Heart right ventricle (tissue), 16 donors: ENCODE measurements around the gene KRT13. TPM values are rescaled to one million over a fixed set of nuclear protein-coding genes. Genes with fewer than 3 reads are reported as not detected.
A peak's percentile ranks its signal among the peaks of the same experiment; 100 is the strongest.

ENCODE experiments used
- ATAC-seq, 8 donors: fragments of 200-7000 bp; cut with Tn5 transposase; one replicate each; pipeline ENCODE4 v1.9.1; 2020; ENCODE audit warnings: mild to moderate bottlenecking in 8 of 8, moderate library complexity in 8 of 8, moderate number of reproducible peaks in 1 of 8
- DNase-seq, 2 donors: peaks; one replicate each; pipeline ENCODE4 v3.0.0-alpha.2; 2020
- H3K27ac ChIP-seq, 10 donors: fragments of 200-600 bp; sonication (generic) in 2 of 10; one replicate each; pipeline versions ENCODE4 v1.5.0 to v1.8.0; 2020 to 2022; ENCODE audit warnings: mild to moderate bottlenecking in 3 of 10
- H3K27me3 ChIP-seq, 7 donors: fragments of 200-600 bp; one replicate each; pipeline ENCODE4 v1.8.0; 2021 to 2022; ENCODE audit warnings: mild to moderate bottlenecking in 2 of 7
- H3K36me3 ChIP-seq, 9 donors: fragments of 200-600 bp; sonication (generic) in 1 of 9; one replicate each; pipeline versions ENCODE4 v1.5.0 to v1.8.0; 2020 to 2022; ENCODE audit warnings: mild to moderate bottlenecking in 2 of 9
- H3K4me1 ChIP-seq, 9 donors: fragments of 200-600 bp; sonication (generic) in 1 of 9; one replicate each; pipeline versions ENCODE4 v1.5.0 to v1.8.0; 2020 to 2022; ENCODE audit warnings: mild to moderate bottlenecking in 4 of 9
- H3K4me3 ChIP-seq, 10 donors: fragments of 200-600 bp; sonication (generic) in 2 of 10; one replicate each; pipeline versions ENCODE4 v1.5.0 to v1.8.0; 2020 to 2022; ENCODE audit warnings: mild to moderate bottlenecking in 7 of 10, moderate library complexity in 2 of 10
- H3K9me3 ChIP-seq, 11 donors: fragments of 200-600 bp in 10 of 11; sonication (generic) in 2 of 11; one replicate each; pipeline versions ENCODE4 v1.5.0 to v1.8.0; 2013 to 2022; ENCODE audit warnings: mild to moderate bottlenecking in 2 of 11, control low read depth in 1 of 11, moderate library complexity in 1 of 11
- WGBS, 2 donors: extraction: QIAGEN DNeasy Blood & Tissue Kit; methylation state at CpG; one replicate each; pipeline ENCODE4 v1.1.7; 2013; ENCODE audit warnings: inconsistent platforms in 1 of 2; 5-methylcytosine and 5-hydroxymethylcytosine counted together
- intact Hi-C, 10 donors: fragments of 100-400 bp; cut with DNase I; formaldehyde crosslinking; loops; one replicate each; pipeline versions ENCODE4 v1.11.1 to v1.14.2; 2022
- polyA plus RNA-seq, 2 donors: library from polyadenylated mRNA; stranded (reverse); fragments of 200-250 nt; gene quantifications; one replicate each; pipeline ENCODE4 v1.2.3, GENCODE V29; 2013
- total RNA-seq, 10 donors: library from RNA; stranded (reverse); fragmentation: NEBNext Ultra II Directional in 3 of 10; extraction: Animal tissue kit (Norgen Biotek cat#: 25700) in 3 of 10; gene quantifications; one replicate each; pipeline versions ENCODE4 v1.2.1 to v1.2.4, GENCODE V29; 2021 to 2023
- TF ChIP-seq, protein P1 (sequence below), 9 donors: fragments of 200-600 bp; sonication (generic) in 2 of 9; IDR thresholded peaks; one replicate each; pipeline versions ENCODE4 v1.5.0 to v1.8.0; 2021 to 2022; ENCODE audit warnings: antibody characterized with exemption in 9 of 9, mild to moderate bottlenecking in 5 of 9, moderate library complexity in 1 of 9
- donor health status: Arrhythmogenic right ventricular cardiomyopathy.
- donor health status: ischemic (EF 13 %, LVEDD 7.1; RV severe dilation, severe dysfunction).
- donor health status: healthy with polysubstance abuse.
- donor health status: DM: no; HTN: yes; CAD: no.
- donor health status: DM: no; HTN: no; CAD: no.
- donor health status: ischemic (EF 25% LVEDD 6.9; RV normal size, moderate dysfunction).
- donor health status: ischemic (EF 25% LVEDD 5.7; RV mildly dilated, moderate dysfunction).
- donor health status: healthy.
- donor health status: DM: yes; HTN: yes; CAD: no.
- donor health status: Ischemic cardiomyopathy.
- donor health status: ischemic (EF 35%, LVEDD 5.7; RV mildly dilated, moderate dysfunction).
- donor health status: nonischemic (EF 11% LVEDD 7.7; RV severe dilation, severe dysfunction).
- donor health status: DM: yes; HTN: yes; CAD: no.
- donor health status: PGD.
- donor health status: ischemic (EF 29% LVEDD 5.4; RV normal size, mild dysfunction).
- donor health status: nonischemic (EF 23%, LVEDD 6.1; RV moderate dilation, normal function).

The KRT13 gene
- total and polyA plus RNA-seq, 12 donors: 6.7 TPM; not detected in 11

DNA sequence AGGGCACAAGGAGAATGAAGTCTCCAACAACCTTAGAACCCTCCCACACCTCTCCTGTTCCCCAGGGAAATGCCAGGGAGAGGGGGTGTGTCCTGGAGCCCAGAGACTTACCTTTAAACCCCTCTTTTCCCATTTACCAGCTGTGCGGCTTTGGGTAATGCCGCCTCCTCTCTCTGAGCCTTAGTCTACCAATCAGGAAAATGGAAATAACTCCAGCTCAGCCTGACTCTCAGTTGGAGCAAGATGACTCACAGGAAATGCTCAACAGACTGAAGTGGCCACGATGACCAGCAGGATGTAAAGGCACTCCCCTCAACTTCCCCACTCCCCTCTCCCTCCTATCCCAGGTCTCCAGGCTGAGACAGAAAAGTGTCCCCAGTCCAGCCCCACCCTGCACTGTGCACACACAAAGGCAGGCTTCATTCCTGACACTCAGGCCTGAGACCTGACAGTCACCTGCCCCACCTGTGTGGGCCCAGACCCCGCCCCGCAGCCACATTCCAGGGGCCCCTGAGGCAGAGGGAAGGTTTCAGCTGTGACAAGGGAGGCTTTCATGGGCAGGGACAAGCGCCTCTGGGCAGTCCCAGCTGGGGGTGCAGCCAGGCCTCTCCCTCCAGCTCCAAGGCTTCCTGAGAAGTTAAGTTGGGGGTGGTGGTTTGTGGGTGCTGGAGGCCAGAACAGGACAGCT, 16.3 kb upstream of the KRT13 start:
- DNase-seq (no peak), ATAC-seq (peak in 1 of 8 donors; percentile 8)
- H3K4me3 ChIP-seq: no peak overlapping the region
- no peaks in the 10 kb centered on the region for H3K36me3 ChIP-seq
- 72 to 74% methylated on average over 6 of the region's 6 CpGs for WGBS, 2 donors
- no peaks in the 10 kb centered on the region for H3K9me3 ChIP-seq
- peaks cover 0 to 65% (median 56%) of the 10 kb centered on the region in 7 donors for H3K27me3 ChIP-seq
- no peak overlapping the region for H3K27ac ChIP-seq
- TF ChIP-seq, protein P1, sequence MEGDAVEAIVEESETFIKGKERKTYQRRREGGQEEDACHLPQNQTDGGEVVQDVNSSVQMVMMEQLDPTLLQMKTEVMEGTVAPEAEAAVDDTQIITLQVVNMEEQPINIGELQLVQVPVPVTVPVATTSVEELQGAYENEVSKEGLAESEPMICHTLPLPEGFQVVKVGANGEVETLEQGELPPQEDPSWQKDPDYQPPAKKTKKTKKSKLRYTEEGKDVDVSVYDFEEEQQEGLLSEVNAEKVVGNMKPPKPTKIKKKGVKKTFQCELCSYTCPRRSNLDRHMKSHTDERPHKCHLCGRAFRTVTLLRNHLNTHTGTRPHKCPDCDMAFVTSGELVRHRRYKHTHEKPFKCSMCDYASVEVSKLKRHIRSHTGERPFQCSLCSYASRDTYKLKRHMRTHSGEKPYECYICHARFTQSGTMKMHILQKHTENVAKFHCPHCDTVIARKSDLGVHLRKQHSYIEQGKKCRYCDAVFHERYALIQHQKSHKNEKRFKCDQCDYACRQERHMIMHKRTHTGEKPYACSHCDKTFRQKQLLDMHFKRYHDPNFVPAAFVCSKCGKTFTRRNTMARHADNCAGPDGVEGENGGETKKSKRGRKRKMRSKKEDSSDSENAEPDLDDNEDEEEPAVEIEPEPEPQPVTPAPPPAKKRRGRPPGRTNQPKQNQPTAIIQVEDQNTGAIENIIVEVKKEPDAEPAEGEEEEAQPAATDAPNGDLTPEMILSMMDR (IDR thresholded peaks at IDR 0.05): no peak
- peaks cover 0 to 4% (median 0%) of the 10 kb centered on the region in 9 donors for H3K4me1 ChIP-seq
- intact Hi-C loops: no loop called here

DNA sequence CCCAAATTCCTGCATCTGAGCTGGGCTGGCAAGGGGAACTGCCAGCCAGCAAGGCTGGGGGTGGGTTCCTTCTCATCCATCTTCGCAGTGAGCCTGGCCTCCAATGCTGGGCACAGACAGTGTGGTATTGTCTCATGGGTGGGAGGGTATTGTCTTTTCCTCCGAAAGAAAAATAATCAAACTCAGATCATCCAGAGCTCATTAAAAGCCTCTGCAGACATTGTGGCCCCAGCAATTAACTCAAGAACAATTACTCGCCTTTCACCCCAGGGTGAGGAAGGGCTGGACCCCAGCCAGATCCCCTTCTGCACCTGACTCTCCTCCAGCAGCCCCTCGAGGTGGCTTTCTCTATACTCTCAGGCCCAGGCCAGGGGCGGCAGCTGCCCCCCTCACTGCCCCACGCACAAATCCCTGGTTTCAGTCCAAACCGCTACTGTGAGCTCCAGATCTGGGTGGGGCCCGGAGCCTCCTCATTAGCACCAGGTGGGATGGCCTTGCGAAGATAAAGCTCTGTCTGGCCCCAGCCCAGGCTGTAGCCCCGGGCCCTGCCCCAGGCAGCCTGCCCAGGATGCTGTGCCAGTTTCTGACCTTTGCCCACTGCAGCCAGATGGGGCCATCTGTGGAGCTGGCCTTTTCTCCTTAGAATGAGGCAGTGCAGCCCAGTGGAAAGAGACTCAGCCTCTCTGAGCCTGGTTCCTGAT, 15.6 kb upstream of the KRT13 start:
- Histone ChIP-seq H3K4me3 (no peak overlapping the region), H3K36me3 (no peaks in the 10 kb centered on the region), H3K4me1 (peaks cover 0 to 4% (median 0%) of the 10 kb centered on the region in 9 donors), H3K27me3 (peaks cover 0 to 67% (median 51%) of the 10 kb centered on the region in 7 donors), H3K27ac (no peak overlapping the region), H3K9me3 (no peaks in the 10 kb centered on the region)
- ATAC-seq (no peak), DNase-seq (no peak)
- intact Hi-C loops: no loop called here
- WGBS, 2 donors: 45 to 55% methylated on average over 10 of the region's 10 CpGs
- TF ChIP-seq, protein P1 (IDR thresholded peaks at IDR 0.05): no peak

DNA sequence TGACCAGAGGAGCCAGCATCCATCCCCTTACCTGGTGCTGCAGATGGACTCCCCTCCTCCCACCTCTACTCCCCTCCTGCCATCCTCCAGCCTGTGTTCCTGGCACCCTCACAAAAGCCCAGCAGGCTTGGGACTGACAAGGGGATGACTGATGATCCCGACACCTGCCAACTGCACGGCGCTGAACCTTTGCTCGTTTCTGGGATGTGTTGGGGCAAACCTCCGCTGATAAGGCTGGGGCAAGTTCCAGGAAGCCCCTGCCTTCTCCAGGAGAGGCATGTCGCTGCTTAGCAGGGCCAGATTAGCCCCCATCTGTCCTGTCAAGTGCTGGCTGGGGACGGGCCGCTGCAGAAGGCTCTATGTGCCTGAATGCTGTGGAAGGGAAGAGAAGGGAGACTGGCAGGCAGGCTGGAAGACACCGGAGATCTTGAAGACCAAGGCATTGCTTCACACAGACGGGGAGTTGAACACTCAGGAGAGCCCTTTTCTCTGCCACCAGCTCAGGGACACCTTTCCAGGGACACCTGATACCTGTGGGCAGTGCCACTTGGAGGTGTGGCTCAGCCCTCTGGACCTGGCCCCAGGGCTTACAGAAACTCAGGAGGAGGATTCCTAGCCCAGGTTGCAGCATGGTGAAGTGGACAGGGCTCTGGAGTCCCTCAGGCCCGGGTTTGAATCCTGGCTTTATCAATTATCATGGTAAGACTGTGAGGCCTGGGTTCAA, 14.3 kb upstream of the KRT13 start:
- TF ChIP-seq, protein P1 (IDR thresholded peaks at IDR 0.05): no peak
- ATAC-seq (no peak), DNase-seq (no peak)
- Histone ChIP-seq H3K4me1 (peaks cover 0 to 4% (median 0%) of the 10 kb centered on the region in 9 donors), H3K9me3 (no peaks in the 10 kb centered on the region), H3K4me3 (no peak overlapping the region), H3K36me3 (no peaks in the 10 kb centered on the region), H3K27ac (no peak overlapping the region), H3K27me3 (peaks cover 0 to 68% (median 52%) of the 10 kb centered on the region in 7 donors)
- intact Hi-C loops: no loop called here
- WGBS, 2 donors: 22 to 28% methylated on average over 11 of the region's 11 CpGs

DNA sequence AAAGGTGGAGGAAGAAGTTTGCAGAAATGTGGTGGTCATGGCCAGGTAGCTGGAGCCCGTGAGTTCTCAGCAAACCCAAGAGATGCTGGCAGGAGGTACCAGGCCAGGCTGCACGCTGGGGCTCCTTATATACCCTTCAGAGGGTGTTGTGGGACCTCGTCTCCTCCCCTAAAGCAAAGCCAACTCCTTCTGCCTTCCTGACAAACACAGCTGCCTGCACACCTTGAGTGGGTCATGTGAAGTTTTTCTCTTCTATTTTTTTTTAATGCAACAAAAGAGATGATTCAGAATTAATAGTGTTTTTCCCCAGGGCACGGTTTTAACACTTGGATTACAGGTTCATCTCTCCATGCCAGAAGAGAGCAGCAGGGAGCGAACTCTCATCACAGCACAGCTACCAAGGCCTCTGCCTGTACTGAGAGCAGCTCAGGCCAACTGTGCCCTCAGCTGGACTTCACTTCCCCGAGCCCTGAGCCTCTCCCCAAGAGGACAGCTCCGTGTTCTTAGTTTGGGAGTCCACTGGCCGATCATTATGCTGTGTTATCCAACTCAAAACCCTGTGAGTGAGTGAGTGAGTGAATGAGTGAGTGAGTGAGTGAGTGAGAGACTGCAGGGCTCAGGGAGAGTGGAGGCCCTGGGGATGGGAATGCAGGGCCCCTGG, 13.5 kb upstream of the KRT13 start, which contains the start of gene KRT15:
Gene KRT15 (minus strand): TSS at position 102 of the 661 bp plus-strand sequence. CDS start 63 bp downstream, at position 39.
- intact Hi-C loops: no loop called here
- Histone ChIP-seq H3K4me3 (no peak within 1 kb of the TSS), H3K9me3 (no peaks in the 10 kb centered on the region), H3K36me3 (no peaks in the 10 kb centered on the region), H3K27me3 (peaks cover 0 to 68% (median 47%) of the 10 kb centered on the region in 7 donors), H3K4me1 (peaks cover 0 to 4% (median 0%) of the 10 kb centered on the region in 9 donors), H3K27ac (no peak within 1 kb of the TSS)
- TF ChIP-seq, protein P1 (IDR thresholded peaks at IDR 0.05): no peak
- ATAC-seq (no peak), DNase-seq (no peak)
- WGBS, 2 donors: 63 to 65% methylated on average over 8 of the region's 8 CpGs
